Trophoblast cell (in vitro differentiated cells and primary cell): Measurements from ENCODE around the gene GATB.

ENCODE experiments used
- DNase-seq, 2 donors: peaks; one replicate each; pipeline ENCODE4 v3.0.0-alpha.2; 2016
- H2AFZ ChIP-seq: 2 replicates; pipeline ENCODE4 v1.6.1; 2013; ENCODE audit warnings: low read length, moderate library complexity, mild to moderate bottlenecking; ENCODE audit not compliant: insufficient read depth, poor library complexity
- H2AK5ac ChIP-seq: 2 replicates; pipeline ENCODE4 v1.6.1; 2013; ENCODE audit warnings: mild to moderate bottlenecking, low read length
- H2BK120ac ChIP-seq: 2 replicates; pipeline ENCODE4 v1.6.1; 2013; ENCODE audit warnings: low read length, mild to moderate bottlenecking, moderate library complexity; ENCODE audit not compliant: insufficient read depth, poor library complexity
- H2BK12ac ChIP-seq: 2 replicates; pipeline ENCODE4 v1.6.1; 2013; ENCODE audit warnings: mild to moderate bottlenecking, low read length, moderate library complexity
- H2BK5ac ChIP-seq: 2 replicates; pipeline ENCODE4 v1.6.1; 2013; ENCODE audit warnings: low read length, low read depth, moderate library complexity, mild to moderate bottlenecking; ENCODE audit not compliant: poor library complexity
- H3K14ac ChIP-seq: 2 replicates; pipeline ENCODE4 v1.6.1; 2013; ENCODE audit warnings: mild to moderate bottlenecking, low read length
- H3K18ac ChIP-seq: 2 replicates; pipeline ENCODE4 v1.6.1; 2013; ENCODE audit warnings: mild to moderate bottlenecking, low read length
- H3K23ac ChIP-seq: 2 replicates; pipeline ENCODE4 v1.6.1; 2013; ENCODE audit warnings: low read length
- H3K27ac ChIP-seq: 2 replicates; pipeline ENCODE4 v1.5.1; 2013; ENCODE audit warnings: low read depth, mild to moderate bottlenecking, inconsistent platforms, low read length, moderate library complexity
- H3K27me3 ChIP-seq: 2 replicates; pipeline ENCODE4 v1.6.1; 2013; ENCODE audit warnings: inconsistent platforms, mild to moderate bottlenecking, low read length, moderate library complexity; ENCODE audit not compliant: insufficient read depth
- H3K36me3 ChIP-seq, 2 experiments: 1 replicate in 1 of 2; 2 replicates in 1 of 2; pipeline ENCODE4 v1.6.1; 2013; ENCODE audit warnings: low read length in 2 of 2, mild to moderate bottlenecking in 2 of 2, moderate library complexity in 1 of 2; ENCODE audit not compliant: insufficient read depth in 2 of 2, control insufficient read depth in 1 of 2
- H3K4ac ChIP-seq: 2 replicates; pipeline ENCODE4 v1.6.1; 2013; ENCODE audit warnings: low read depth, mild to moderate bottlenecking, low read length, moderate library complexity
- H3K4me1 ChIP-seq, 2 experiments: 1 replicate in 1 of 2; 2 replicates in 1 of 2; pipeline ENCODE4 v1.6.1; 2013; ENCODE audit warnings: low read length in 2 of 2, mild to moderate bottlenecking in 2 of 2, moderate library complexity in 1 of 2; ENCODE audit not compliant: insufficient read depth in 2 of 2, control insufficient read depth in 1 of 2
- H3K4me2 ChIP-seq: 2 replicates; pipeline ENCODE4 v1.6.1; 2013; ENCODE audit warnings: inconsistent platforms, mild to moderate bottlenecking, low read length, moderate library complexity
- H3K4me3 ChIP-seq: 2 replicates; pipeline ENCODE4 v1.5.1; 2013; ENCODE audit warnings: mild to moderate bottlenecking, low read depth, low read length, inconsistent platforms
- H3K79me1 ChIP-seq: one replicate; pipeline ENCODE4 v1.6.1; 2013; ENCODE audit warnings: low read length
- H3K79me2 ChIP-seq: 2 replicates; pipeline ENCODE4 v1.6.1; 2013; ENCODE audit warnings: low read length, mild to moderate bottlenecking; ENCODE audit not compliant: control insufficient read depth, insufficient read depth, poor library complexity
- H3K9ac ChIP-seq: 2 replicates; pipeline ENCODE4 v1.6.1; 2013; ENCODE audit warnings: mild to moderate bottlenecking, low read length
- H3K9me3 ChIP-seq: 2 replicates; pipeline ENCODE4 v1.6.1; 2013; ENCODE audit warnings: low read depth, mild to moderate bottlenecking, control low read depth, inconsistent platforms, low read length; ENCODE audit not compliant: insufficient read depth
- H4K12ac ChIP-seq: 2 replicates; pipeline ENCODE4 v1.6.1; 2013; ENCODE audit warnings: low read depth, mild to moderate bottlenecking, low read length, moderate library complexity
- H4K8ac ChIP-seq: 2 replicates; pipeline ENCODE4 v1.6.1; 2013; ENCODE audit warnings: low read depth, mild to moderate bottlenecking, low read length, moderate library complexity
- H4K91ac ChIP-seq: one replicate; pipeline ENCODE4 v1.6.1; 2013; ENCODE audit warnings: low read depth, mild to moderate bottlenecking, low read length, moderate library complexity
- WGBS: extraction: QIAGEN DNeasy Blood & Tissue Kit; methylation state at CpG from one replicate; pipeline ENCODE4 v1.1.7; 2013; ENCODE audit warnings: missing lambda C conversion rate; ENCODE audit not compliant: insufficient read length, insufficient coverage; ENCODE audit errors: extremely low coverage; 5-methylcytosine and 5-hydroxymethylcytosine counted together

Gene GATB

GRCh38 chr4:151804086-151804630 lies 43.4 kb upstream of the GATB start:
- no peak overlapping the region for H3K4me2 ChIP-seq
- no peak overlapping the region for H3K23ac ChIP-seq
- no CpG with 5 or more reads among the region's 4 CpGs for WGBS

DNA sequence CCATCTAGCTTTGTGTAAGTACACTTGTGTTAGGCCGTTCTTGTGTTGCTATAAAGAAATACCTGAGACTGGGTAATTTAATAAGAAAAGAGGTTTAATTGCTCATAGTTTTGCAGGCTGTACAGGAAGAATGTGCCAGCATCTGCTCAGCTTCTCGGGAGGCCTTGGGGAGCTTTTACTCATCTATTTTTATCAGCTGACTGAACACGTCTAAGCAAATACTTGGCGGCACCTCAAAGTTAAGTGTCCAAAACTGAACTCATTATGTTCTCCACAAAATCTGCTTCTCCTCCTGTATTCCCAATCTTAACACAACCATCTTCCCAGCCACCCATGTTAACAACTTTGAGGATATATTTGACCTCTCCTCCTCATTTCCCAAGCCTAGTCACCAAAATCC lies 42.4 kb upstream of the GATB start:
- Histone ChIP-seq H3K14ac (no peak overlapping the region), H3K4ac (no peak overlapping the region), H3K79me1 (peaks cover 7% of the 10 kb centered on the region), H3K79me2 (no peaks in the 10 kb centered on the region), H4K91ac (no peak overlapping the region), H3K4me2 (no peak overlapping the region), H2BK12ac (no peak overlapping the region), H3K9ac (no peak overlapping the region), H3K27ac (no peak overlapping the region), H3K23ac (no peak overlapping the region), H3K4me1 (peaks cover 9 to 11% of the 10 kb centered on the region in 2 experiments), H2BK120ac (no peak overlapping the region), H4K8ac (no peak overlapping the region), H4K12ac (no peak overlapping the region), H3K18ac (no peak overlapping the region), H2AK5ac (no peak overlapping the region), H3K9me3 (no peaks in the 10 kb centered on the region), H2BK5ac (no peak overlapping the region), H3K4me3 (no peak overlapping the region), H3K36me3 (no peaks in the 10 kb centered on the region), H2AFZ (no peak overlapping the region), H3K27me3 (no peaks in the 10 kb centered on the region)
- DNase-seq: no peak
- WGBS: no CpG with 5 or more reads among the region's 4 CpGs

More at GRCh38 chr4:151804086-151804630, 43.4 kb upstream of the GATB start:
- Histone ChIP-seq H4K8ac (no peak overlapping the region), H3K27me3 (no peaks in the 10 kb centered on the region), H3K4me3 (no peak overlapping the region), H3K14ac (no peak overlapping the region), H3K9me3 (no peaks in the 10 kb centered on the region), H4K91ac (no peak overlapping the region), H3K4me1 (peaks cover 9 to 11% of the 10 kb centered on the region in 2 experiments), H4K12ac (no peak overlapping the region), H2BK120ac (no peak overlapping the region), H3K79me1 (peaks cover 7% of the 10 kb centered on the region), H3K4ac (no peak overlapping the region), H3K27ac (no peak overlapping the region), H2BK5ac (no peak overlapping the region), H2AFZ (no peak overlapping the region), H3K9ac (no peak overlapping the region), H2AK5ac (no peak overlapping the region), H2BK12ac (no peak overlapping the region), H3K36me3 (no peaks in the 10 kb centered on the region), H3K18ac (no peak overlapping the region), H3K79me2 (no peaks in the 10 kb centered on the region)
- no peak for DNase-seq

- Histone ChIP-seq H3K4me1 (peaks cover 3% of the 10 kb centered on the region in 2 experiments), H2AFZ (no peak overlapping the region), H3K9me3 (no peaks in the 10 kb centered on the region), H3K27me3 (no peaks in the 10 kb centered on the region), H3K36me3 (no peaks in the 10 kb centered on the region), H3K4ac (no peak overlapping the region), H2BK12ac (no peak overlapping the region), H2BK120ac (no peak overlapping the region), H3K79me1 (peaks cover 2% of the 10 kb centered on the region), H2AK5ac (no peak overlapping the region), H2BK5ac (no peak overlapping the region), H3K79me2 (no peaks in the 10 kb centered on the region), H3K23ac (no peak overlapping the region), H3K9ac (no peak overlapping the region), H3K18ac (no peak overlapping the region), H4K91ac (no peak overlapping the region), H3K14ac (no peak overlapping the region), H3K4me3 (no peak overlapping the region), H3K4me2 (no peak overlapping the region), H3K27ac (no peak overlapping the region), H4K12ac (no peak overlapping the region), H4K8ac (no peak overlapping the region)
- DNase-seq: peak; percentile 65 to 88
- no CpG with 5 or more reads among the region's 15 CpGs for WGBS
These were observed 41.0 kb upstream of the GATB start for GRCh38 chr4:151801547-151802516.

DNA sequence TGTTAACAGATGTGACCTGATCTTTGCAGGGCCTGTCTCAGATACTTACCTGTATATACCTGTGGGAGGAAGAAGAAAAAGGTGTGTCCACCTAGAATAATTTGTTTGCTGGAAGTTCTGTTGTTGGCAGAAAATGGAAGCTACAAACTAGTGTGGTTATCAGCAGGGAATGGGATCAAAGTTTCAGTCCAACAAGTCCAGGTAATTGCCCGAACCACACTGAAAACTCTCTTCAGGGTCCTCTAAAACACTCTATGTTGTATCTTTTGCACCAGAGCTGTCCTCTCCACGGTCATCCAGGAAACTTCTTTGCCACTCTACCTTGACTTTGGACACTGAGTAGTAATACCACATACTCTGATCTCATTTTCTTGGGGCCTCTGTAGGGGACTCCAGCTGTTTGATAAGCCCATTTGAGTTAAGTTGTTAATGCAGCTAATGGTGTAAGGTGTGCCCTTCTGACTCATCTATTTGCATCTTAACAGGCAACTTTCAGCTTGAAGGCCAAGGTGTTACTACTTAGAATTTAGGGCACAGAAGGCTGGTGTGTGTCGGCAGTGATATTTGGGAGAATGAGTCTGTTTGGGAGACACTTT lies 38.7 kb upstream of the GATB start:
- Histone ChIP-seq H3K23ac (no peak overlapping the region), H3K4ac (no peak overlapping the region), H3K79me2 (no peaks in the 10 kb centered on the region), H3K9me3 (no peaks in the 10 kb centered on the region), H4K12ac (no peak overlapping the region), H3K4me1 (no peaks in the 10 kb centered on the region), H3K36me3 (no peaks in the 10 kb centered on the region), H2BK120ac (no peak overlapping the region), H4K8ac (no peak overlapping the region), H3K27me3 (no peaks in the 10 kb centered on the region), H3K9ac (no peak overlapping the region), H3K79me1 (no peaks in the 10 kb centered on the region), H2AFZ (no peak overlapping the region), H3K4me3 (no peak overlapping the region), H3K14ac (no peak overlapping the region), H3K18ac (no peak overlapping the region), H2AK5ac (no peak overlapping the region), H2BK12ac (no peak overlapping the region), H3K4me2 (no peak overlapping the region), H3K27ac (no peak overlapping the region), H4K91ac (no peak overlapping the region), H2BK5ac (no peak overlapping the region)
- no CpG with 5 or more reads among the region's 3 CpGs for WGBS
- DNase-seq: no peak
